NOMO-1 treated with DMSO at 0.1 percent for 48 hours (cell line): ENCODE measurements around the gene GNAI2.
"Not testable (repeated sequence)": the region's sequence is repeated elsewhere in the genome, so short reads cannot be mapped to it uniquely, and the experiment has no call there.

Experiments used
- DNase-seq: peaks from one replicate; lab custom pipeline; 2025; ENCODE audit not compliant: unreplicated experiment; lab: John Stamatoyannopoulos, UW

GNAI2 gene

GRCh38 chr3:50224639-50225038 is 11.4 kb upstream of the GNAI2 start:
- no peak for DNase-seq

- DNase-seq: peak; percentile 27
Measured at GRCh38 chr3:50226888-50227389, 9.1 kb upstream of the GNAI2 start.

GRCh38 chr3:50227390-50228183 is 8.4 kb upstream of the GNAI2 start:
- peak; percentile 90 for DNase-seq

GRCh38 chr3:50228184-50228763 is 7.7 kb upstream of the GNAI2 start:
- DNase-seq: not testable (repeated sequence)

- no peak for DNase-seq
Measured at GRCh38 chr3:50229490-50229889, 6.5 kb upstream of the GNAI2 start.

- DNase-seq: peak; percentile 78
Measured at GRCh38 chr3:50230104-50230793, 5.8 kb upstream of the GNAI2 start.

- DNase-seq: no peak
Measured at GRCh38 chr3:50230794-50231125, 5.2 kb upstream of the GNAI2 start.

- DNase-seq: no peak
Measured at GRCh38 chr3:50231581-50231980, 4.4 kb upstream of the GNAI2 start.

GRCh38 chr3:50232303-50232702 is 3.7 kb upstream of the GNAI2 start:
- DNase-seq: no peak

- no peak for DNase-seq
Measured at GRCh38 chr3:50233176-50233575, 2.8 kb upstream of the GNAI2 start.

GRCh38 chr3:50236484-50237132 is 604 bp downstream of the GNAI2 start:
- no peak for DNase-seq

GRCh38 chr3:50237133-50237651 is 1.2 kb downstream of the GNAI2 start:
- peak; percentile 51 for DNase-seq

GRCh38 chr3:50237754-50238548 is 1.9 kb downstream of the GNAI2 start:
- DNase-seq: peak; percentile 86

GRCh38 chr3:50238549-50239026 is 2.6 kb downstream of the GNAI2 start:
- DNase-seq: no peak

GRCh38 chr3:50239649-50240048 is 3.6 kb downstream of the GNAI2 start:
- DNase-seq: no peak

- DNase-seq: no peak
Measured at GRCh38 chr3:50241163-50241562, 5.2 kb downstream of the GNAI2 start.

- no peak for DNase-seq
Measured at GRCh38 chr3:50241713-50242380, 5.8 kb downstream of the GNAI2 start.

GRCh38 chr3:50242381-50242770 is 6.4 kb downstream of the GNAI2 start:
- no peak for DNase-seq

GRCh38 chr3:50242851-50243542 is 7.0 kb downstream of the GNAI2 start:
- peak; percentile 95 for DNase-seq
